K562 (cell line): ENCODE measurements around the gene SELENOW. TPM values are rescaled to one million over a fixed set of nuclear protein-coding genes. Genes with fewer than 3 reads are reported as not detected.
A peak's percentile ranks its signal among the peaks of the same experiment; 100 is the strongest.
"Not testable (repeated sequence)": the region's sequence is repeated elsewhere in the genome, so short reads cannot be mapped to it uniquely, and the experiment has no call there.

Source experiments
- ATAC-seq: fragments of 200-7000 bp; cut with Tn5 transposase; 3 replicates; pipeline ENCODE4 v1.9.1; 2020; ENCODE audit warnings: moderate library complexity
- BruUV-seq: library from RNA; stranded (reverse); fragments of 400-500 nt; replicated peaks from 2 replicates; lab custom pipeline; 2021; lab: Mats Ljungman, UMichigan
- CTCF ChIA-PET: fragments of 300-600 bp; formaldehyde crosslinking; extraction: SDS; loops from one replicate; lab custom pipeline; 2021; ENCODE audit warnings: low intra/inter-chr PET ratio; lab: Yijun Ruan, JAX
- POLR2A ChIA-PET: fragments of 300-600, 350-650 bp; sonication (Branson Sonifier 250); formaldehyde crosslinking; extraction: SDS; loops from one replicate; lab custom pipeline; 2021; ENCODE audit warnings: antibody characterized with exemption, inconsistent platforms; lab: Yijun Ruan, JAX
- DNase-seq, 4 experiments: peaks; one replicate each; pipeline versions ENCODE4 v3.0.0 to v3.0.0-alpha.2; 2011 to 2018; ENCODE audit warnings: low spot score in 3 of 4, mixed read lengths in 3 of 4; ENCODE audit errors: extremely low read depth in 1 of 4
- FAIRE-seq: peaks from 2 replicates; lab custom pipeline; 2011; peaks lifted over from hg19 to GRCh38; lab: Jason Lieb, UNC
- H2AFZ ChIP-seq: 2 replicates; pipeline ENCODE4 v1.6.0; 2011; ENCODE audit warnings: low read depth, low read length, control low read depth, inconsistent platforms
- H3K27ac ChIP-seq: fragments of 200-600 bp; 3 replicates; pipeline ENCODE4 v1.8.0; 2011; ENCODE audit warnings: low read depth, mild to moderate bottlenecking, control low read depth, inconsistent platforms, low read length, moderate library complexity, mixed read lengths; ENCODE audit errors: extremely low read depth
- H3K27me3 ChIP-seq, 2 experiments: fragments of 300-600 bp in 1 of 2; 2 replicates in 1 of 2; 3 replicates in 1 of 2; pipeline versions ENCODE4 v1.6.0 to v1.8.0; 2011; ENCODE audit warnings: inconsistent platforms in 2 of 2, low read length in 2 of 2, mild to moderate bottlenecking in 1 of 2, mixed read lengths in 1 of 2, moderate library complexity in 1 of 2; ENCODE audit not compliant: control insufficient read depth in 2 of 2, insufficient read depth in 2 of 2
- H3K36me3 ChIP-seq: fragments of 300-600 bp; 3 replicates; pipeline ENCODE4 v1.8.0; 2011; ENCODE audit warnings: mild to moderate bottlenecking, low read length, inconsistent platforms; ENCODE audit not compliant: control insufficient read depth, insufficient read depth
- H3K4me1 ChIP-seq, 2 experiments: fragments of 200-600 bp in 1 of 2; replicated peaks in 1 of 2; 2 replicates in 1 of 2; 3 replicates in 1 of 2; pipeline versions ENCODE4 v1.5.1 to v1.8.0; 2011; ENCODE audit warnings: inconsistent platforms in 2 of 2, low read length in 2 of 2, mild to moderate bottlenecking in 1 of 2, mixed read lengths in 1 of 2, moderate library complexity in 1 of 2; ENCODE audit not compliant: control insufficient read depth in 2 of 2, insufficient read depth in 2 of 2
- H3K4me2 ChIP-seq: 2 replicates; pipeline ENCODE4 v1.6.1; 2011; ENCODE audit warnings: low read length, control low read depth, inconsistent platforms, mixed read lengths; ENCODE audit not compliant: insufficient read depth
- H3K4me3 ChIP-seq: fragments of 200-600 bp; sonication (generic), shearing (Covaris generic); 2 replicates; pipeline ENCODE4 v1.5.1; 2016; ENCODE audit warnings: control low read depth, inconsistent platforms
- H3K79me2 ChIP-seq: fragments of 200-600 bp; 3 replicates; pipeline ENCODE4 v1.8.0; 2011; ENCODE audit warnings: low read length, inconsistent platforms; ENCODE audit not compliant: control insufficient read depth, insufficient read depth
- H3K9ac ChIP-seq, 2 experiments: 2 replicates each; pipeline versions ENCODE4 v1.6.0 to v1.6.1; 2011; ENCODE audit warnings: low read depth in 2 of 2, low read length in 2 of 2, control low read depth in 1 of 2, inconsistent platforms in 1 of 2, mild to moderate bottlenecking in 1 of 2, mixed read lengths in 1 of 2; ENCODE audit not compliant: insufficient read depth in 1 of 2
- H3K9me1 ChIP-seq: one replicate; pipeline ENCODE4 v1.6.0; 2011; ENCODE audit warnings: inconsistent platforms, mild to moderate bottlenecking, low read length, moderate library complexity; ENCODE audit not compliant: control insufficient read depth, insufficient read depth
- H3K9me3 ChIP-seq: replicated peaks from 2 replicates; pipeline ENCODE4 v1.5.1; 2011; ENCODE audit warnings: low read depth, low read length, inconsistent platforms; ENCODE audit not compliant: control insufficient read depth, insufficient read depth
- H4K20me1 ChIP-seq: replicated peaks from 2 replicates; pipeline ENCODE4 v1.6.1; 2011; ENCODE audit warnings: low read length, inconsistent platforms, mixed read lengths; ENCODE audit not compliant: control insufficient read depth, insufficient read depth
- ADNP ChIP-seq: fragments of 200-800 bp; sonication (Bioruptor generic); IDR thresholded peaks from 2 replicates; pipeline ENCODE4 v1.6.1; 2016; ENCODE audit warnings: missing genetic modification characterization, missing compliant biosample characterization
- BCOR ChIP-seq: fragments of 450-650 bp; IDR thresholded peaks from 2 replicates; pipeline ENCODE4 v1.6.1; 2016
- CBX1 ChIP-seq: sonication (generic); IDR thresholded peaks from 2 replicates; pipeline ENCODE4 v1.6.1; 2016; ENCODE audit warnings: antibody characterized with exemption, low read depth, mild to moderate bottlenecking
- CREB1 ChIP-seq, 2 experiments: sonication (generic) in 1 of 2; formaldehyde crosslinking in 1 of 2; IDR thresholded peaks; 2 replicates each; pipeline versions ENCODE4 v1.6.1 to v1.8.0; 2012 to 2022; ENCODE audit warnings: inconsistent platforms in 1 of 2, mild to moderate bottlenecking in 1 of 2, missing genetic modification reagents in 1 of 2, moderate library complexity in 1 of 2
- FOXJ3 ChIP-seq: sonication (generic); formaldehyde crosslinking; IDR thresholded peaks from 2 replicates; pipeline ENCODE4 v1.4.0; 2020; ENCODE audit warnings: mild to moderate bottlenecking, missing genetic modification reagents
- KDM1A ChIP-seq, 2 experiments: fragments of 450-650 bp; IDR thresholded peaks; 2 replicates each; pipeline ENCODE4 v1.6.1; 2016; ENCODE audit warnings: mild to moderate bottlenecking in 2 of 2
- ZNF121 ChIP-seq: sonication (generic); formaldehyde crosslinking; conservative IDR thresholded peaks from 2 replicates; pipeline ENCODE4 v1.8.0; 2022; ENCODE audit warnings: missing genetic modification reagents
- ZNF449 ChIP-seq: fragments of 250-450 bp; sonication (Bioruptor Pico); IDR thresholded peaks from 2 replicates; pipeline ENCODE4 v1.8.0; 2022; ENCODE audit warnings: moderate library complexity, mild to moderate bottlenecking, inconsistent platforms
- WGBS: fragments of 100-300 bp; shearing (Covaris generic); methylation state at CpG from one replicate; pipeline ENCODE4 v1.1.6; 2016; ENCODE audit warnings: low coverage, mixed read lengths; ENCODE audit not compliant: insufficient coverage; ENCODE audit errors: missing lambda C conversion rate; 5-methylcytosine and 5-hydroxymethylcytosine counted together
- in situ Hi-C: fragments of 300-500 bp; cut with MboI; formaldehyde crosslinking; loops from 4 replicates; pipeline ENCODE4 v1.15.0; 2018; ENCODE audit warnings: inconsistent platforms, mixed read lengths
- intact Hi-C: fragments of 100-400 bp; cut with micrococcal nuclease; formaldehyde crosslinking; loops from 2 replicates; pipeline ENCODE4 v1.14.2; 2022
- polyA plus RNA-seq, 8 experiments: library from polyadenylated mRNA; depleted of rRNA in 4 of 8; stranded (reverse) in 5 of 8; unstranded in 3 of 8; fragments of >200 nt; fragmentation: Nextera tagmentation in 2 of 8; fragmentation: Illumina TruSeq in 1 of 8; extraction: Ambion mirVana in 2 of 8; extraction: Trizol in 1 of 8; gene quantifications; 2 replicates each; pipeline versions ENCODE4 v1.2.1 to v1.2.3, GENCODE V29; 2011 to 2014; ENCODE audit warnings: inconsistent platforms in 1 of 8, missing spikeins in 1 of 8
- total RNA-seq, 7 experiments: library from RNA; depleted of rRNA in 6 of 7; stranded (reverse); fragments of >200 nt in 6 of 7; fragmentation: Illumina TruSeq in 2 of 7; extraction: Trizol in 2 of 7; gene quantifications; 2 replicates each; pipeline versions ENCODE4 v1.2.1 to v1.2.3, GENCODE V29; 2011 to 2021; ENCODE audit warnings: low replicate concordance in 1 of 7

The SELENOW gene
- total and polyA plus RNA-seq, 9 of the 15 experiments (the other 6 are each of a cell fraction or from before 2014, with no cell fraction given) = 91.9 to 279 (median 156) TPM

GRCh38 chr19:47776568-47776967 lies 1.9 kb upstream of the SELENOW start (continued):
- TF ChIP-seq ZNF449 (CRISPR knock-in tag) = no peak

- ATAC-seq; BruUV-seq; in situ Hi-C loops; H3K27me3 ChIP-seq; H3K9me1 ChIP-seq; H4K20me1 ChIP-seq; H3K27ac ChIP-seq; H3K9me3 ChIP-seq; DNase-seq; intact Hi-C loops; FAIRE-seq; TF ChIP-seq CREB1 (IDR thresholded peaks at IDR 0.05): not testable (repeated sequence)
- Histone ChIP-seq H3K79me2 (peaks cover 25% of the 10 kb centered on the region), H3K4me3 (peak overlapping the region; percentile 95), H3K36me3 (peaks cover 22% of the 10 kb centered on the region; the same call in 2 of the 3 replicates), H3K9ac (peak overlapping the region; percentile 94 to 100; a peak in 3 of 4 replicates), H3K4me2 (peak overlapping the region; percentile 84), H2AFZ (peak overlapping the region; percentile 96), H3K4me1 (peaks cover 11 to 29% of the 10 kb centered on the region in 2 experiments; a peak in 3 of 5 replicates)
- TF ChIP-seq KDM1A (IDR thresholded peaks at IDR 0.05) (peak; percentile 5 to 47; a peak in 2 of 4 replicates), FOXJ3 (CRISPR knock-in tag) (0 out of 2 replicates have a peak, but pooled peaks have one; percentile 12), ADNP (tag) (peak; percentile 60), CBX1 (0 out of 2 replicates have a peak, but pooled peaks have one; percentile 29), CREB1 (CRISPR knock-in tag; IDR thresholded peaks at IDR 0.05) (0 out of 2 replicates have a peak, but pooled peaks have one; percentile 8), BCOR (peak; percentile 60), ZNF121 (CRISPR knock-in tag) (peak; percentile 98)
- WGBS = 37% methylated on average over 20 of the region's 23 CpGs
- ChIA-PET POLR2A (interaction anchor here (1.4 kb wide), 1 partner anchor 15 kb away, joined by 5 read pairs; no protein-coding TSS in a partner anchor), CTCF (interaction anchor here (1.5 kb wide), 1 partner anchor 11 kb away, joined by 7 read pairs; no protein-coding TSS in a partner anchor)
Measured at GRCh38 chr19:47777245-47778048, 1.1 kb upstream of the SELENOW start.
